HCT116 (cell line): Measurements from ENCODE around the gene KCNK5.

Experiments used
- CEBPB ChIP-seq: IDR thresholded peaks from 2 replicates; pipeline ENCODE4 v1.6.1; 2012; ENCODE audit warnings: low read depth
- EZH2 ChIP-seq: fragments of 200-600 bp; sonication (generic); IDR thresholded peaks from 2 replicates; pipeline ENCODE4 v1.6.1; 2017; ENCODE audit warnings: antibody characterized with exemption, mixed run types
- JUND ChIP-seq: IDR thresholded peaks from 2 replicates; pipeline ENCODE4 v1.6.1; 2012
- POLR2A ChIP-seq: IDR thresholded peaks from 2 replicates; pipeline ENCODE4 v1.7.0; 2011; ENCODE audit warnings: borderline replicate concordance; ENCODE audit not compliant: insufficient read depth, insufficient read length; ENCODE audit errors: extremely low read depth
- POLR2AphosphoS5 ChIP-seq: IDR thresholded peaks from 2 replicates; pipeline ENCODE4 v1.6.1; 2011; ENCODE audit warnings: mild to moderate bottlenecking, low read depth, low read length, moderate library complexity
- TCF7L2 ChIP-seq: IDR thresholded peaks from 2 replicates; pipeline ENCODE4 v1.7.0; 2011; ENCODE audit warnings: borderline replicate concordance, inconsistent platforms; ENCODE audit not compliant: insufficient read depth, insufficient read length; ENCODE audit errors: extremely low read depth
- TF ChIP-seq, protein P1 (sequence below), 3 experiments: fragments of 200-600 bp in 1 of 3; sonication (generic) in 1 of 3; IDR thresholded peaks in 2 of 3; conservative IDR thresholded peaks in 1 of 3; 2 replicates each; pipeline ENCODE4 v1.5.1; 2012 to 2017; ENCODE audit warnings: low read depth in 2 of 3, low read length in 2 of 3, antibody characterized with exemption in 1 of 3, borderline replicate concordance in 1 of 3, control low read depth in 1 of 3, mild to moderate bottlenecking in 1 of 3, mixed read lengths in 1 of 3, mixed run types in 1 of 3, moderate library complexity in 1 of 3; ENCODE audit not compliant: insufficient read depth in 1 of 3
- TF ChIP-seq, protein P2 (sequence below): IDR thresholded peaks from 2 replicates; pipeline ENCODE4 v1.6.1; 2012; ENCODE audit warnings: low read depth
- TF ChIP-seq, protein P3 (sequence below): IDR thresholded peaks from 2 replicates; pipeline ENCODE4 v1.6.1; 2012

DNA sequence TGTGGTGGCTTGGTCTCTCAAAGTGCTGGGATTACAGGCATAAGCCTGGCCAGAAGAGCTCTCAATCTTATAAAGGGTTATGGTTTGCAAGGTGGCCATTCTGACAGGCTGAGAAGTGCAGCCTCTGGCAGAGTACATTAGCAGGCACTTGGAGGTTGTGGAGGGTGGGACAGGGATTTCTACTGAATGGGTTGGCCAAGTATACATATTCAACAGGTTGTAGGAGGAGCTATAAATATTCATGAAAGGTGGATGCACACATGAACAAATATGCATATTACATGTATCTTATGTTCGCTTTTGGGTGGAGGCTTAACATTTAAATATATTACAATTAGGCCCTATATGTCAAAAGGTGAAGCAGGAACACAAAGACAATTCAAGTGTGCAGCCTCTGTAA, 20.0 kb upstream of the KCNK5 start:
- TF ChIP-seq, protein P1, sequence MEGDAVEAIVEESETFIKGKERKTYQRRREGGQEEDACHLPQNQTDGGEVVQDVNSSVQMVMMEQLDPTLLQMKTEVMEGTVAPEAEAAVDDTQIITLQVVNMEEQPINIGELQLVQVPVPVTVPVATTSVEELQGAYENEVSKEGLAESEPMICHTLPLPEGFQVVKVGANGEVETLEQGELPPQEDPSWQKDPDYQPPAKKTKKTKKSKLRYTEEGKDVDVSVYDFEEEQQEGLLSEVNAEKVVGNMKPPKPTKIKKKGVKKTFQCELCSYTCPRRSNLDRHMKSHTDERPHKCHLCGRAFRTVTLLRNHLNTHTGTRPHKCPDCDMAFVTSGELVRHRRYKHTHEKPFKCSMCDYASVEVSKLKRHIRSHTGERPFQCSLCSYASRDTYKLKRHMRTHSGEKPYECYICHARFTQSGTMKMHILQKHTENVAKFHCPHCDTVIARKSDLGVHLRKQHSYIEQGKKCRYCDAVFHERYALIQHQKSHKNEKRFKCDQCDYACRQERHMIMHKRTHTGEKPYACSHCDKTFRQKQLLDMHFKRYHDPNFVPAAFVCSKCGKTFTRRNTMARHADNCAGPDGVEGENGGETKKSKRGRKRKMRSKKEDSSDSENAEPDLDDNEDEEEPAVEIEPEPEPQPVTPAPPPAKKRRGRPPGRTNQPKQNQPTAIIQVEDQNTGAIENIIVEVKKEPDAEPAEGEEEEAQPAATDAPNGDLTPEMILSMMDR (IDR thresholded peaks at IDR 0.05 in 2 of 3, conservative IDR thresholded peaks at IDR 0.05 in 1 of 3; ENCODE audit: borderline replicate concordance in 1 of 3, insufficient read depth in 1 of 3, low read depth in 2 of 3, low read length in 2 of 3): no peak
- TF ChIP-seq CEBPB (no peak), POLR2A (no peak), TCF7L2 (no peak), EZH2 (no peak), POLR2AphosphoS5 (no peak), JUND (no peak)
- TF ChIP-seq, protein P2, sequence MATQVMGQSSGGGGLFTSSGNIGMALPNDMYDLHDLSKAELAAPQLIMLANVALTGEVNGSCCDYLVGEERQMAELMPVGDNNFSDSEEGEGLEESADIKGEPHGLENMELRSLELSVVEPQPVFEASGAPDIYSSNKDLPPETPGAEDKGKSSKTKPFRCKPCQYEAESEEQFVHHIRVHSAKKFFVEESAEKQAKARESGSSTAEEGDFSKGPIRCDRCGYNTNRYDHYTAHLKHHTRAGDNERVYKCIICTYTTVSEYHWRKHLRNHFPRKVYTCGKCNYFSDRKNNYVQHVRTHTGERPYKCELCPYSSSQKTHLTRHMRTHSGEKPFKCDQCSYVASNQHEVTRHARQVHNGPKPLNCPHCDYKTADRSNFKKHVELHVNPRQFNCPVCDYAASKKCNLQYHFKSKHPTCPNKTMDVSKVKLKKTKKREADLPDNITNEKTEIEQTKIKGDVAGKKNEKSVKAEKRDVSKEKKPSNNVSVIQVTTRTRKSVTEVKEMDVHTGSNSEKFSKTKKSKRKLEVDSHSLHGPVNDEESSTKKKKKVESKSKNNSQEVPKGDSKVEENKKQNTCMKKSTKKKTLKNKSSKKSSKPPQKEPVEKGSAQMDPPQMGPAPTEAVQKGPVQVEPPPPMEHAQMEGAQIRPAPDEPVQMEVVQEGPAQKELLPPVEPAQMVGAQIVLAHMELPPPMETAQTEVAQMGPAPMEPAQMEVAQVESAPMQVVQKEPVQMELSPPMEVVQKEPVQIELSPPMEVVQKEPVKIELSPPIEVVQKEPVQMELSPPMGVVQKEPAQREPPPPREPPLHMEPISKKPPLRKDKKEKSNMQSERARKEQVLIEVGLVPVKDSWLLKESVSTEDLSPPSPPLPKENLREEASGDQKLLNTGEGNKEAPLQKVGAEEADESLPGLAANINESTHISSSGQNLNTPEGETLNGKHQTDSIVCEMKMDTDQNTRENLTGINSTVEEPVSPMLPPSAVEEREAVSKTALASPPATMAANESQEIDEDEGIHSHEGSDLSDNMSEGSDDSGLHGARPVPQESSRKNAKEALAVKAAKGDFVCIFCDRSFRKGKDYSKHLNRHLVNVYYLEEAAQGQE: no peak
- TF ChIP-seq, protein P3, sequence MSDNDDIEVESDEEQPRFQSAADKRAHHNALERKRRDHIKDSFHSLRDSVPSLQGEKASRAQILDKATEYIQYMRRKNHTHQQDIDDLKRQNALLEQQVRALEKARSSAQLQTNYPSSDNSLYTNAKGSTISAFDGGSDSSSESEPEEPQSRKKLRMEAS: no peak
